ENCODE results near the gene DMRTB1.

The DMRTB1 gene

GRCh38 chr1:53500204-53501064 lies 41.2 kb downstream of the DMRTB1 start:
- Histone ChIP-seq H3K27me3 (ENCODE audit: insufficient read depth, low read depth, severe bottlenecking) (no peaks in the 10 kb centered on the region), H3K4me3 (ENCODE audit: low read depth, low read length) (no peak overlapping the region), H3K36me3 (no peaks in the 10 kb centered on the region), H3K9me3 (ENCODE audit: severe bottlenecking) (no peaks in the 10 kb centered on the region), H3K27ac (no peak overlapping the region)
- no peak for TF ChIP-seq CTCF (IDR thresholded peaks at IDR 0.05; ENCODE audit: low read depth, low read length)
- no peak for DNase-seq

- peak overlapping the region; percentile 42 for H3K27ac ChIP-seq
- TF ChIP-seq CTCF (IDR thresholded peaks at IDR 0.05; ENCODE audit: low read depth, low read length): peak; percentile 50
Observed at GRCh38 chr1:53501065-53502005, 42.1 kb downstream of the DMRTB1 start.

GRCh38 chr1:53502641-53503432 lies 43.6 kb downstream of the DMRTB1 start:
- H3K36me3 ChIP-seq: no peaks in the 10 kb centered on the region
- no peaks in the 10 kb centered on the region for H3K9me3 ChIP-seq (ENCODE audit: severe bottlenecking)
- H3K27ac ChIP-seq: peak overlapping the region; percentile 65
- no peak overlapping the region for H3K4me3 ChIP-seq (ENCODE audit: low read depth, low read length)
- no peaks in the 10 kb centered on the region for H3K27me3 ChIP-seq (ENCODE audit: insufficient read depth, low read depth, severe bottlenecking)
- no peak for TF ChIP-seq CTCF (IDR thresholded peaks at IDR 0.05; ENCODE audit: low read depth, low read length)
- DNase-seq: peak; percentile 79

More at GRCh38 chr1:53501065-53502005, 42.1 kb downstream of the DMRTB1 start:
- Histone ChIP-seq H3K4me3 (ENCODE audit: low read depth, low read length) (no peak overlapping the region), H3K36me3 (no peaks in the 10 kb centered on the region), H3K9me3 (ENCODE audit: severe bottlenecking) (no peaks in the 10 kb centered on the region), H3K27me3 (ENCODE audit: insufficient read depth, low read depth, severe bottlenecking) (no peaks in the 10 kb centered on the region)
- DNase-seq: no peak

GRCh38 chr1:53503433-53504217 lies 44.4 kb downstream of the DMRTB1 start:
- DNase-seq: no peak
- Histone ChIP-seq H3K36me3 (no peaks in the 10 kb centered on the region), H3K9me3 (ENCODE audit: severe bottlenecking) (no peaks in the 10 kb centered on the region), H3K4me3 (ENCODE audit: low read depth, low read length) (no peak overlapping the region), H3K27ac (peak overlapping the region; percentile 65), H3K27me3 (ENCODE audit: insufficient read depth, low read depth, severe bottlenecking) (no peaks in the 10 kb centered on the region)
- TF ChIP-seq CTCF (IDR thresholded peaks at IDR 0.05; ENCODE audit: low read depth, low read length): no peak

GRCh38 chr1:53504901-53505300 lies 45.7 kb downstream of the DMRTB1 start:
- TF ChIP-seq CTCF (IDR thresholded peaks at IDR 0.05; ENCODE audit: low read depth, low read length): no peak
- no peaks in the 10 kb centered on the region for H3K27me3 ChIP-seq (ENCODE audit: insufficient read depth, low read depth, severe bottlenecking)
- DNase-seq: no peak
- no peaks in the 10 kb centered on the region for H3K36me3 ChIP-seq
- no peak overlapping the region for H3K27ac ChIP-seq
- H3K4me3 ChIP-seq (ENCODE audit: low read depth, low read length): no peak overlapping the region
- no peaks in the 10 kb centered on the region for H3K9me3 ChIP-seq (ENCODE audit: severe bottlenecking)
